Astrocyte (in vitro differentiated cells and primary cell): ENCODE data around the gene C3. TPM values are rescaled to one million over a fixed set of nuclear protein-coding genes. Genes with fewer than 3 reads are reported as not detected.

Experiments used
- DNase-seq: peaks from one replicate; pipeline ENCODE4 v3.0.0-alpha.2; 2010; ENCODE audit warnings: low read depth
- FAIRE-seq: peaks from 2 replicates; lab custom pipeline; 2011; peaks lifted over from hg19 to GRCh38; lab: Jason Lieb, UNC
- H2AFZ ChIP-seq: 2 replicates; pipeline ENCODE4 v1.6.0; 2012; ENCODE audit warnings: low read depth, low read length, inconsistent platforms
- H3K27ac ChIP-seq: 2 replicates; pipeline ENCODE4 v1.5.1; 2011; ENCODE audit warnings: low read depth, low read length, inconsistent platforms
- H3K27me3 ChIP-seq: 2 replicates; pipeline ENCODE4 v1.6.0; 2011; ENCODE audit warnings: low read length, inconsistent platforms; ENCODE audit not compliant: insufficient read depth
- H3K36me3 ChIP-seq: 2 replicates; pipeline ENCODE4 v1.5.1; 2011; ENCODE audit warnings: low read length, inconsistent platforms; ENCODE audit not compliant: insufficient read depth
- H3K4me1 ChIP-seq: 2 replicates; pipeline ENCODE4 v1.5.1; 2011; ENCODE audit warnings: low read length, inconsistent platforms; ENCODE audit not compliant: insufficient read depth
- H3K4me2 ChIP-seq: 2 replicates; pipeline ENCODE4 v1.6.0; 2012; ENCODE audit warnings: low read length, inconsistent platforms
- H3K4me3 ChIP-seq: 2 replicates; pipeline ENCODE4 v1.5.1; 2011; ENCODE audit warnings: low read depth, mild to moderate bottlenecking, low read length, inconsistent platforms; ENCODE audit not compliant: insufficient read depth
- H3K79me2 ChIP-seq: 2 replicates; pipeline ENCODE4 v1.6.0; 2012; ENCODE audit warnings: mild to moderate bottlenecking, low read length, inconsistent platforms; ENCODE audit not compliant: insufficient read depth
- H3K9ac ChIP-seq: 2 replicates; pipeline ENCODE4 v1.6.0; 2012; ENCODE audit warnings: mild to moderate bottlenecking, low read length, inconsistent platforms
- H3K9me3 ChIP-seq: 2 replicates; pipeline ENCODE4 v1.5.1; 2012; ENCODE audit warnings: low read depth, mild to moderate bottlenecking, low read length, inconsistent platforms; ENCODE audit not compliant: insufficient read depth
- H4K20me1 ChIP-seq: 2 replicates; pipeline ENCODE4 v1.6.0; 2012; ENCODE audit warnings: low read length, inconsistent platforms; ENCODE audit not compliant: insufficient read depth
- H3K27ac Mint-ChIP-seq: one replicate; pipeline ENCODE4 v1.8.0; 2021; ENCODE audit warnings: mild to moderate bottlenecking, mixed read lengths; ENCODE audit not compliant: unreplicated experiment
- H3K27me3 Mint-ChIP-seq: one replicate; pipeline ENCODE4 v1.8.0; 2021; ENCODE audit warnings: low read depth, mixed read lengths; ENCODE audit not compliant: unreplicated experiment
- H3K36me3 Mint-ChIP-seq: one replicate; pipeline ENCODE4 v1.8.0; 2021; ENCODE audit warnings: low read depth, mixed read lengths; ENCODE audit not compliant: unreplicated experiment
- H3K4me1 Mint-ChIP-seq: one replicate; pipeline ENCODE4 v1.8.0; 2021; ENCODE audit warnings: low read depth, mixed read lengths; ENCODE audit not compliant: unreplicated experiment
- H3K4me3 Mint-ChIP-seq: one replicate; pipeline ENCODE4 v1.8.0; 2021; ENCODE audit warnings: mild to moderate bottlenecking, moderate library complexity, mixed read lengths; ENCODE audit not compliant: unreplicated experiment
- H3K9me3 Mint-ChIP-seq: one replicate; pipeline ENCODE4 v1.8.0; 2021; ENCODE audit warnings: mild to moderate bottlenecking, mixed read lengths; ENCODE audit not compliant: unreplicated experiment
- CTCF ChIP-seq: IDR thresholded peaks from 2 replicates; pipeline ENCODE4 v1.5.1; 2011; ENCODE audit warnings: low read depth, mild to moderate bottlenecking, inconsistent platforms, low read length, moderate library complexity; ENCODE audit not compliant: insufficient read depth
- EZH2 ChIP-seq: IDR thresholded peaks from 2 replicates; pipeline ENCODE4 v1.6.1; 2012; ENCODE audit warnings: mild to moderate bottlenecking, low read length, inconsistent platforms; ENCODE audit not compliant: insufficient read depth
- total RNA-seq: library from RNA; stranded (reverse); gene quantifications from 2 replicates; pipeline ENCODE4 v1.2.1, GENCODE V29; 2021

Gene C3
- total RNA-seq, 1 donor from 2014 or later: 2.4 TPM

GRCh38 chr19:6730153-6730804, 9.8 kb upstream of the C3 start:
- no peak overlapping the region for H3K4me2 ChIP-seq
- no peaks in the 10 kb centered on the region for H3K36me3 ChIP-seq
- H3K4me3 Mint-ChIP-seq: no peak overlapping the region
- peaks cover 3% of the 10 kb centered on the region for H3K9me3 Mint-ChIP-seq
- H3K27ac ChIP-seq: no peak overlapping the region
- H3K27me3 ChIP-seq: no peaks in the 10 kb centered on the region
- H4K20me1 ChIP-seq: no peaks in the 10 kb centered on the region
- H3K27me3 Mint-ChIP-seq: no peaks in the 10 kb centered on the region
- TF ChIP-seq EZH2: no peak
- no peak for TF ChIP-seq CTCF
- H3K4me3 ChIP-seq: no peak overlapping the region
- peaks cover 2% of the 10 kb centered on the region for H3K79me2 ChIP-seq
- no peak overlapping the region for H2AFZ ChIP-seq
- no peaks in the 10 kb centered on the region for H3K4me1 Mint-ChIP-seq
- H3K36me3 Mint-ChIP-seq: peaks cover 9% of the 10 kb centered on the region
- FAIRE-seq (no peak), DNase-seq (no peak)
- H3K4me1 ChIP-seq: no peaks in the 10 kb centered on the region
- no peak overlapping the region for H3K27ac Mint-ChIP-seq
- no peak overlapping the region for H3K9ac ChIP-seq
- no peaks in the 10 kb centered on the region for H3K9me3 ChIP-seq

- TF ChIP-seq CTCF (no peak), EZH2 (no peak)
- H3K27me3 Mint-ChIP-seq: no peaks in the 10 kb centered on the region
- Histone ChIP-seq H3K27ac (no peak overlapping the region), H3K9ac (no peak overlapping the region), H3K9me3 (no peaks in the 10 kb centered on the region), H3K4me1 (no peaks in the 10 kb centered on the region), H3K36me3 (no peaks in the 10 kb centered on the region), H3K27me3 (no peaks in the 10 kb centered on the region), H4K20me1 (no peaks in the 10 kb centered on the region), H3K4me3 (no peak overlapping the region), H3K79me2 (no peaks in the 10 kb centered on the region), H2AFZ (no peak overlapping the region), H3K4me2 (no peak overlapping the region)
- no peaks in the 10 kb centered on the region for H3K4me1 Mint-ChIP-seq
- no peak overlapping the region for H3K4me3 Mint-ChIP-seq
- peaks cover 9% of the 10 kb centered on the region for H3K36me3 Mint-ChIP-seq
- peaks cover 3% of the 10 kb centered on the region for H3K9me3 Mint-ChIP-seq
- H3K27ac Mint-ChIP-seq: no peak overlapping the region
- no peak for DNase-seq
- no peak for FAIRE-seq
These were observed 9.2 kb upstream of the C3 start for GRCh38 chr19:6729573-6730152.

- no peak for FAIRE-seq
- H3K27ac Mint-ChIP-seq: no peak overlapping the region
These were observed 7.9 kb upstream of the C3 start for GRCh38 chr19:6728346-6728745.

More at GRCh38 chr19:6728346-6728745, 7.9 kb upstream of the C3 start:
- Mint-ChIP-seq H3K9me3 (peaks cover 3% of the 10 kb centered on the region), H3K36me3 (peaks cover 9% of the 10 kb centered on the region), H3K4me1 (peaks cover 2% of the 10 kb centered on the region), H3K4me3 (no peak overlapping the region), H3K27me3 (no peaks in the 10 kb centered on the region)
- TF ChIP-seq EZH2 (no peak), CTCF (no peak)
- Histone ChIP-seq H3K4me3 (no peak overlapping the region), H4K20me1 (no peaks in the 10 kb centered on the region), H3K9me3 (no peaks in the 10 kb centered on the region), H3K27ac (no peak overlapping the region), H3K79me2 (no peaks in the 10 kb centered on the region), H3K27me3 (no peaks in the 10 kb centered on the region), H3K36me3 (no peaks in the 10 kb centered on the region), H3K9ac (no peak overlapping the region), H3K4me2 (no peak overlapping the region), H2AFZ (no peak overlapping the region), H3K4me1 (no peaks in the 10 kb centered on the region)
- DNase-seq: no peak
